Stimulated activated CD8-positive, alpha-beta memory T cell treated with anti-CD3 and anti-CD28 coated beads, Interleukin-7, amount 100 ng/mL, for 4 hours (primary cell): ENCODE measurements around the gene NME4.
"Not testable (repeated sequence)": the region's sequence is repeated elsewhere in the genome, so short reads cannot be mapped to it uniquely, and the experiment has no call there.

Experiments used
- DNase-seq, 2 donors: peaks; one replicate each; pipeline ENCODE4 v3.0.0-alpha.2; 2020; ENCODE audit warnings: low read depth in 2 of 2

Gene NME4

DNA sequence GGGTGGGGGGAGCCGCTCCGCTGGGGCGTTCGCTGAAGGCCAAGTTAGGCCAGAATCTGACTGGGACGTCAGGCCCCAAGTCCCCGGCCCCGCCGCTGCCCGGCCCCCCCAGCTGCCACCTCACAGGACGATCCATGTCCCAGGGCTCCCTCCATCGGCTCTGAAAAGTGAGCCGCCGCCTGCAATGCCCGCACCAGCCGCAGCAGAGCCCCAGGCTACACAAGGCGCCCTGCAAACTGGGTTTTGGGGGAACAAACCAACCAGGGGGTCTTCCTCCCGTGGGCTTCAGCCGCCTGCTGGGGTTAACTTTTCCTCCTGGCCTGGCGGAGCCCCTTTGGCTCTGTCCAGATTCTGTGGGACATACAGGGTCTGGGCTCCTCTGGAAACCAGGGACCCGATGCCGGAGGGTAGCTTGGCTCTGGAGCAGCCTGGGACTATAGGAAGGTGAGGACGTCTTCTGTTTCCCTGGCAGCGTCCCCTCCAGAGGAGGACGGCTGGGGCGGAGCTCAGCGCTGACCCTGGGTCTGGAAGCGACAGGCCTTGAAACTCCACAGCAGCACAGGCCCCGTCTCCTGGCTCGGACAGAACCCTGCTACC, 835 bp downstream of the NME4 start:
- DNase-seq, result no peak

DNA sequence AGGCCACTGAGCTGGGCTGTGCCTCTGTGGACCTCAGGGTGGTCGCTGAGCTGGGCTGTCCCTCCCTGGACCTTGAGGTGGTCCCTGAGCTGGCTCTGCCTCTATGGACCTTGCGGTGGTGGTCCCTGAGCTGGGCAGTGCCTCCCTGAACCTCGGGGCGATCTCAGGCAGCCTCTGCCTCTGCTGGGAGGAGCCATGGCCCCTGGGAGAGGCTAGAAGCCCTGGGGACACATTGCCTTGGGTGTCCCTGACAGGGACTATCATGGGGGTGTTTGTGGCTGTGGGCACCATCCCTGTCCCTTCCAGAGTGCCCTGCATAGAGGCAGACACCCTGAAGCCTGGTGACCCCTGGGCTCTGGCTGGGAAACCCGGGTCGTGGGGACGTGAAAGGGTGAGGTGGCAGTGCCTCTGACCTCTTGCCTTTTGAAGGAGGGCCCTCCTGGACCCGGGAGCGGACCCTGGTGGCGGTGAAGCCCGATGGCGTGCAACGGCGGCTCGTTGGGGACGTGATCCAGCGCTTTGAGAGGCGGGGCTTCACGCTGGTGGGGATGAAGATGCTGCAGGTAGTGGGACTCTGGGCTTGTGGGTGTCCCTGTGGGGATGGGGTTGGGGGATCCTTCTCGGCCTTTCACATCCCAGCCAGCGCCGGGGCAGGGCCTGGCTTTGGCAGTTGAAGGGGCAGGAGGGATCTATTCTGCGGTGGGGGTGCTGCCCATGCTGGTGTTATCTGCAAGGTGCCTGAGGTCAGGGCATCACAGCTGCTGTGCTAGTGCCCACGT, 1.8 kb downstream of the NME4 start:
- DNase-seq, result no peak

DNA sequence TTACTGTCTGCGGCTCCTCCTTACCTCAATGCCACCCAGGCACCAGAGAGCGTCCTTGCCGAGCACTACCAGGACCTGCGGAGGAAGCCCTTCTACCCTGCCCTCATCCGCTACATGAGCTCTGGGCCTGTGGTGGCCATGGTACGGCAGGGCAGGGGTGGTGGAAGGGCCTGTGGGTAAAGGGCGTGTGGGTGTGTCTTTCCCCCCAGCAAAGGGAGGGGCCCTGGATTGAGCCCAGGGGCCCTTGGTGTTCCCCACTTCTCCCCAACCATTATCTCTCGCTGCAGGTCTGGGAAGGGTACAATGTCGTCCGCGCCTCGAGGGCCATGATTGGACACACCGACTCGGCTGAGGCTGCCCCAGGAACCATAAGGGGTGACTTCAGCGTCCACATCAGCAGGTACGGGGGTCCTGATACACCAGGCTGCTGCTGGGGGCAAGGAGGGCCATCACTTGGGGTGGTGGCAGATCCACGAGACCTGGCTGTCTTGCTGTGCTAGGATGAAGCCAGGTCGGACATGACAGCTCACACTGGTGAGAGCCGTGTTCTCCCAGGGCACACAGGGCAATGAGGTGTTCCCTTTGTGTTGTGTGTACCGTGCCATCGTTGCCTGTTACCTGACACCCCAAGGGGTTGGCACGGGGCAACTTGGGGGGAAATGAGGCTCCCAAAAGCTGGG, 2.5 kb downstream of the NME4 start:
- no peak for DNase-seq

DNA sequence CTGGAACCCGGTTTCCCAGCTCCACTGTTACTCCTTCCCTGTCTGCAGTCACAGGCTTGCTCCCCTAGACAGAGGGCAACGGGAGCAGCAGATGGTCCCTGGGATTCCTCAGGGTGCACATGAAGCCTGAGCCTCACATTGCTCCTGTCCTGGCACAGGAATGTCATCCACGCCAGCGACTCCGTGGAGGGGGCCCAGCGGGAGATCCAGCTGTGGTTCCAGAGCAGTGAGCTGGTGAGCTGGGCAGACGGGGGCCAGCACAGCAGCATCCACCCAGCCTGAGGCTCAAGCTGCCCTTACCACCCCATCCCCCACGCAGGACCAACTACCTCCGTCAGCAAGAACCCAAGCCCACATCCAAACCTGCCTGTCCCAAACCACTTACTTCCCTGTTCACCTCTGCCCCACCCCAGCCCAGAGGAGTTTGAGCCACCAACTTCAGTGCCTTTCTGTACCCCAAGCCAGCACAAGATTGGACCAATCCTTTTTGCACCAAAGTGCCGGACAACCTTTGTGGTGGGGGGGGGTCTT, 3.1 kb downstream of the NME4 start:
- no peak for DNase-seq

DNA sequence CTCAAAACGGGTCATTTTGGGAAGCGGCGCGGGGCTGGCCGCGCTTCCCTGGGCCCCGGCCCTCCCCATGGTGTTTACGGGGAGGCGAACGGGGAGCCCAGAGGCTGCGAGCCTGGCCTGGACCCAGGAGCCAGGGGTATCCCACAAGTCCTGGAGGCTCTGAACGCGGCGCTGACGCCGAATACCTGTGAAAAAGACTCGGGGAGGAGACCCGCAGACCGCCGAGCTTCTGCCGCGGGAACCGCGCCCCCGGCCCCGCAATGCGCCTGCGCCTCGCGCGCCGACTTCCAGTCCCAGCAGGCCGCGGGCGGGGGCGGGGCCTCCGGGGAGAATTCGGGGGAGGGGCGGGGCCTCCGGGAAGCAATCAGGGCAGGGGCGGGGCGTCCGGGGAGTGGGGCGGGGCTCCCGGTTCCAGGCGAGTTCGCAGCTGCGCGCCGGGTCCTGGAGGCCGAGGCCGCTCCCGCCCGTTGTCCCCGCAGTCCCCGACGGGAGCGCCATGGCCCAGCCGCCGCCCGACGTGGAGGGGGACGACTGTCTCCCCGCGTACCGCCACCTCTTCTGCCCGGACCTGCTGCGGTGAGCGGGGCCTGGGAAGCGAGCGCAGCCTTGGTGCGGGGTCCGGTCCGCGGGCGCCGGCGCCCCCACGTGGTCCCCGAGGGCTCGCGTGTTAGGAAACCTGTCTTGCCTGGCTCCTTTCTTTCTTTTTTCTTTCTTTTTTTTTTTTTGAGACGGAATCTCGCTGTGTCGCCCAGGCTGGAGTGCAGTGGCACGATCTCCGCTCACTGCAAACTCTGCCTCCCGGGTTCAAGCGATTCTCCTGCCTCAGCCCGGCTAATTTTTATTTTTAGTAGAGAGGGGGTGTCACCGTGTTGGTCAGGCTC, 4.7 kb downstream of the NME4 start, which contains the start of gene DECR2:
DECR2 (plus strand) TSS at position 418 of the 881 bp plus-strand sequence; CDS start at position 497, 79 bp downstream.
- DNase-seq, result peak; percentile 95 to 98

DNA sequence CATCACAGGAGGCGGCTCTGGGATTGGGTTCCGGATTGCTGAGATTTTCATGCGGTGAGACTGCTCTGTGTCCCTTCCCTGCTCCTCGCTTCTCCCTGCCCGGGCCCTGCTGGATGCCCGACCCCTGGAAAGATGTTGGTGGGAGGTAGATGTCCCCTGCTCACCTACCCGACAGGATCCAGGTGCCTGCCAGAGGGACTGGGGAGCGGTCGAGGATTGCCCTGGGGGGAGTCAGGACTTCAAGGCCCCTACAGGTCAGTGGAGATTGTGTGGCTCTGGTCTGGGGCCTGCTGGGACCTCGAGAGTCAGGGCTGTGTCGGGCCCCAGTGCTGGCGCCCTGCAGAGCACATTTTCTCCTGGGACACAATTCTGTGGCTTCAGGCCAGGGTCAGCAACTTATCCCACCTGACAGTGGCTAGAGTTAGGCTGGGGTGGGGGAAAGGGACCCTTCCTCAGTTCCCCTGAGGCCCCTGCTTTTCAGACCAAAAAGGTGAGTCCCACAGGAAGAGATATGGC, 8.0 kb downstream of the NME4 start:
- DNase-seq, result no peak

DNA sequence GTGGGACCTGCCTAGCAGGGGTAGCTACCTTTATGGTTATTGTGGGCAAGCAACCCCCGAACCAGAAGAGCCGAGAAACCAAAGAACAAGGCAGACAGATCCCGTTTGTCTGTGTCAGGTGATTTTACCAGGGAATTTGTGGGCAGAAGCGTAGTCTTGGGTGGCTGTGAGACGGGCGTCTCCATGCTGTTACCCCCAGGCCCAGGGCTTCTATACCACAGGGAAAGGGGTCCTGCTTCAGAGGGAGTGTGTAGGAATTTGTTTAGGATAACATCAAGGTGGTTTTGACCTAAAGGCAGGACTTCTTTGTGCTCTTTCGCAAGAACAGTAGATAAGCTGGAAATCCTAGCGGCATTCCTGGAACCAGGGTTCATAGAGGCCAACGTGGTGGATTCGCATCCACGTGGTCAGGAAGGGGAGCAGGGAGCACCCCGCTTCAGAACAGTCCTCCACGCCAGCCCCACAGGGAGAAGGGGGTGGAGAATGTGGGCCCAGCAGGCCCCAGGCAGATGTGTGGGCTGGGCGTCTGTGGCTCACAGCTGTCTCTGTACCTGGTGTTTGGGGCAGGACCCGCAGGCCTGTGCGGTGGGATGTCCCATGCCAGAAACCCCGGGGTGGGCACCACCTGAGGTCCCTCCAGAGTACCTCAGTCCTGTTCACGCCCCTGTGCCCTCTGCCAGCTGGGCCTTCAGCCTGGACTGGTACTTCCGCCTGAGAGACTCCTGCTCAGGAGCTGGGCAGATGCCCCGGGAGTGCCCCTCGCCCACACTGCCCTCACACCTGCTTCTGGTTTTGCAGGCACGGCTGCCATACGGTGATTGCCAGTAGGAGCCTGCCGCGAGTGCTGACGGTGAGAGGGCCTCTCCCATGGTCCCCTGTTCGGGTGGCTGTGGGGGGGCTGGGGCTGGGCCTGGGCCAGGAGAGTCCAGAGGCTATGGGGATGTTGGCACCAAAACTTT, 8.8 kb downstream of the NME4 start:
- DNase-seq, result no peak

DNA sequence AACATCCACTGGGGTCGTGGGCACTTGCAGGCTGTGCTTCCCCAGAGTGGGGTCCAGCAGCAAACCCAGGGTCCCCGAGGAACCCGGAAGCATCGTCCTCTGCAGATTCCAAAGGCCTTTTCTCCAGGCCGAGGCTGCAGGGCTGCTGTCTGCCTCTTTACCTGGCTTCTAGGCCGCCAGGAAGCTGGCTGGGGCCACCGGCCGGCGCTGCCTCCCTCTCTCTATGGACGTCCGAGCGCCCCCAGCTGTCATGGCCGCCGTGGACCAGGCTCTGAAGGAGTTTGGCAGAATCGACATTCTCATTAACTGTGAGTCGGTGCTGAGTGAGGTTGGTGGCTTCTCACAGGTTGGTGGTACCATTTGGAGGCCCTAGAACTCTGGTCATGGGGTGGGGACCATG, 10.3 kb downstream of the NME4 start:
- no peak for DNase-seq

DNA sequence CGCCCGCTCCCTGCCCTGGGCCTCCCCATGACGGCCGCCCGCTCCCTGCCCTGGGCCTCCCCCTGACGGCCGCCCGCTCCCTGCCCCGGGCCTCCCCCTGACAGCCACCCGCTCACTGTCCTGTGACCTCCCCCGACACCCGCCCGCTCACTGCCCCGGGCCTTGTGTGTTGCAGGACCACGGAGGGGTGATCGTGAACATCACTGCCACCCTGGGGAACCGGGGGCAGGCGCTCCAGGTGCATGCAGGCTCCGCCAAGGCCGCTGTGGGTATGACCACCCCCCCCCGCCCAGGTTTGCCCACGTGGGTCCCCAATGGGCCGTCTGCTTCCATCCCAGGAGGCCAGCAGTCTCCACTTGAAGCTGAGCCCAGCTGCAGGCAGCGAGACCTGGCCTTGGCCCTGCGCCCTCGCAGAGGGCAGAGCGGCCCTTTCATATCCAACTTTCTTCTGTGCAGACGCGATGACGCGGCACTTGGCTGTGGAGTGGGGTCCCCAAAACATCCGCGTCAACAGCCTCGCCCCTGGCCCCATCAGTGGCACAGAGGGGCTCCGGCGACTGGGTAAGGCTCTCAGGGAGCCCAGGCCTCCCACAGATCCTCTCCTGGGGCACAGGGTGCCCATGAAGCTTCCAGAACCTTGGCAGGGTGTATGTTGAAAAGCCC, 13.6 kb downstream of the NME4 start:
- DNase-seq, result no peak

DNA sequence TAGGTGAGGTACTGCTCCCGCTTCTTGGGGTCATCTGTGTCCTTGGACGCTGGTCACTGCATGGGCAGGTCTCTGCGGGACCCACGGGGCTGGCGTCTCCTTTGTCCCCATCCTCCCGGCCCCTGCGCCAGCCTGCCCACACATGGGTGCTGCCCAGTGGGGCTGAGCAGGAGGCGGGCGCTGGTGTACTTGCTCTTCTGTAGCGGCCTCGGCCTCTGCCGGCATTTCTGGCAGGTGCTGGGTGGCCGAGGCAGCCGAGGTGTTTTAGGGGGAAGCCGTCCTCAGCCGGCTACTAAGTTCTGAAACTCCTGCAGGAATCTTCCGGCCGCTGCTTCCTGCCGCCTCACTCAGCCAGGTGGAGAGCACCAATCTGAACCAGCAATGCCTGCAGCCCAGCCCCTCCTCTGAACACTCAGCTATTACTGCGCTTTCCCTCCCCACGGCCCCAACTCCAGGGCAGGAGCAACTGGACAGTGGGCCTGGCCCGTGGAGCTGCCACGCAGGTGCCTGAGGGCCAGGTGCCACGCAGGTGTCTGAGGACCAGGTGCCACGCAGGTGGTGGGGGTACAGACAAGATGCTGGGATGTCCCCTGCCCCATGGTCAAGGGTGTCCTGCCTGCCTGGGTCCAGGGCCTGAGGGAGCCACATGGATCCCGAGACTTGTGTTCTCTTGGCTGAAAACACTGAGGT, 14.7 kb downstream of the NME4 start:
- no peak for DNase-seq

DNA sequence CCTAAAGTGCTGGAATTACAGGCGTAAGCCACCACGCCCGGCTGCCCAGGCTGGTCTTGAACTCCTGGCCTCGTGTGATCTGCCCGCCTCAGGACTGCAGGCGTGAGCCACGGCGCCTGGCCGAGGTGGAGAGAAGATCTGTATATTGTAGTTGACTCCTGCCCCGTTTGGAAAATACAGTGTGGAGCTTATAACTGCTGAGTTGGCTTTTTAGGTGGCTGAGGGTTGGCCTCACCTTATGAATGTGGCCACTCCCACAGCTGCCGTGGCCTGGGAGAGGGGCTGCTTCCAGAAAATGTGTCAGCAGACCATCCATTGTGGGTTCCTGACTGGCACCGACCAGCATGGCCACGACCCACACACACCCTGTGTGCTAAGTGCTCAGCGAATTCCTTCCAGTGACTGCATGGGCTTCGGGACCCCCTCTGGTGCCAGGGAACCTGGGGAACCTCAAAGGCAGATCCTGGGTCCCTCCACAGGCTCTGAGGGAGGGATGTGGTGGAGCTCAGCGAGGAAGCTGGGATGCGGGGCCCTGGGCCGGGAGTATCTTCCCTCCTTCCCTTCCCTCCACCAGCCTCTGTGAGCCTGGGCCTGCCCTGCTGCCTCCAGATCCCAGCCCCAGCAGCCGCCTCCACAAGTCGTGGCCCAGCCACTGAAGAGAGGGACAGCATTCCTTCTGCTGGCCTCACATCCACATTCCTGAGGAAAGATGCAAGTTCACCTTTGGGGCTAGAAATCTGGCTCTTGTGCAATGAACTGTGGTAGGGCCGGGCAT, 17.6 kb downstream of the NME4 start:
- no peak for DNase-seq

DNA sequence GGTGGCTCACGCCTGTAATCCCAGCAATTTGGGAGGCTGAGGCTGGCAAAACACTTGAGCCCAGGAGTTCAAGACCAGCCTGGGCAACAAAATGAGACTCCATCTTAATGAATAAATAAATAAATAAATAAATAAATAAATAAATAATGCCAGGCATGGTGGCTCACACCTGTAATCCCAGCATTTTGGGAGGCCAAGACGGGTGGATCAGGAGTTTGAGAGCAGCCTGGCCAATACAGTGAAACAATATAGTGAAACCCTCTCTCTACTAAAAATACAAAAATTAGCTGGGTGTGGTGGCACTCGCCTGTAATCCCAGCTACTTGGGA, 18.1 kb downstream of the NME4 start:
- not testable (repeated sequence) for DNase-seq

DNA sequence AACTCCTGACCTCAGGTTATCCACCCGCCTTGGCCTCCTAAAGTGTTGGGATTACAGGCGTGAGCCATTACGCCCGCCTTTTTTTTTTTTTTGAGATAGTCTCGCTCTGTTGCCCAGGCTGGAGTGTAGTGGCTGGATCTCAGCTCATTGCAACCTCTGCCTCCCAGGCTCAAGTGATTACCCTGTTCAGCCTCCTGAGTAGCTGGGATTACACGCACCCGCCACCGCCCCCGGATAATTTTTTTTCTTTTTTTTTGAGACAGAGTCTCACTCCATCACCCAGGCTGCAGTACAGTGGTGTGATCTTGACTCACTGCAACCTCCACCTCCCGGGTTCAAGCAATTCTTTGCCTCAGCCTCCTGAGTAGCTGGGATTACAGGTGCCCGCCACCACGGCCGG, 25.2 kb downstream of the NME4 start:
- DNase-seq, result not testable (repeated sequence)

DNA sequence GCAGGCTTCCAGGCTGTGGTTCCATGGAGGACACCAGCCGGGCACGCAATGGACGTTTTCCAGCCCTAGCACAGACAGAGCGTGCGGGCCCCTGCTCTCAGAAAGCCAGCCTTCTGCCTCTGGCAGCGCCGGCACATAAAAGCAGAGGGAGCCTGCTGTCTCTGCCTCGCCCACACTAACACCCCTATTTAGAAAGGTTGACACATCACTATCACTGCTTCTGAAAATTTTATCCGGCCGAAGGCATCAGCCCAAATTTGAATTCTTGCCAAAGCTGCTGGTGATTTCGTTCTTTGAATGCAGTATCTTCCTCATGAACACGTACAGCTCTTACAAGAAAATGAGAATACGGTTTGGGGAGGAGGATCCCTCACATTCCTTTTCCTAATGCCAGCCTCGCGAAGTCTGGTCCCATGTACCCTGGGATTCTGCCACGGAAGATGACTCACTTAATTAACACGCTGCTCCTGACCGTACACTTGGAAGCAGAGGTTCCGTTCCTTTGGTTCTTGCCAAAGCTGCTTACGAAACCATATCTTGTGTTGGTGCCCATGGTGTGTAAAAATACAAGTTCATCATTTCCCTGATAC, 27.1 kb downstream of the NME4 start:
- DNase-seq, result no peak

DNA sequence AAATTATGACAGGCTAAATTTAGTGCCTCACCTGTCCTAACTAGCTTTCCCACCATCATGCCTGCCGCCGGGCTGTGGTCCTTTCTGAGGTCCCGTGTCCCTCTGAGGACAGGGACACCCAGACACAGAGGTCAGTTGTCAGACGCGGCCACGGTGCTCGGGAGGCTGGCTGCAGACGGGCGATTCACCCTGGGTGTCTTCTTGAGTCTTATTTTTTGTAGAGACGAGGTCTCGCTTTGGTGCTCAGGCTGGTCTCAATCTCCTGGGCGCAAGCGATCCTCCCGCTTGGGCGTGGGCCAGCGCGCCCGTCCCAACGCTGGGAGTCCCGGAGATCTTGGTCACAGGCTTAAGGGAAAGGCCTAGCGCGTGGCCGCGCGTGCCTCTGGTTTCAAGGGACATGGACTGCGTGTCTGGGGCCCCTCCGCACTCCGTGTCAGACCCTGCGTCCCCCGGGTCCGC, 27.7 kb downstream of the NME4 start:
- no peak for DNase-seq

DNA sequence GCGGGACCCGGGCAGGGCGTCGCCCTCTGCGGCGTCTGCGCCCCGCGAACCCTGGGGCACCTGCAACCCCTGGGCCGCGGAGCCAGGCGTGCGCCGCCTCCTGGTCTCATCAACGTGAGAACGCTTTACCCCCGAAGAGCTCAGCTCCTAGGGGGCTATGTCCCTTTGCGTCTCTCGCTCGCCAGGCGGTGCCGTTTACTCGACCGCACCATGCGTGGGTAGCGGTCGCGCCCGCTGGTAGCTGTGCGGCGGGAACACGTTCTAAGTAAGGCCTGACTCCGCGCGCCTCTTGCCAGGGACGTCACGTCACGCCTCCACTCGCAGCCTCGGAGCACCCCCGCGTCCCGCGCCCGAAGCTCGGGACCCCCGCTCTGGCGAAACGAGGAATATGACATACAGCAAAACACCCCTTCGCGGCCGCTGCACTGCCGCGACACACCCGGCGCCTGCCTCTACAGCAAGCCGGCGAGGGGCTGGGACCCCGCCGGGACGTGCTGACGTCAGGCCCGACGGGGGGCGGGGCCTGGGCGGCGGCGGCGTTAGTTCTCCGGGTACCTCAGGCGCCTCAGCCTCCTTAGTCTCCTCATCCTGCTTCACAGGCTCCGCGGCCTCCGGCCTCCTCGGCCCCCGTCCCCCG, 28.2 kb downstream of the NME4 start, which contains the start of gene RAB11FIP3:
RAB11FIP3 (plus strand) TSS at position 568 of the 637 bp plus-strand sequence. CDS start 358 bp downstream, outside the sequence.
- peak; percentile 58 to 83 for DNase-seq

DNA sequence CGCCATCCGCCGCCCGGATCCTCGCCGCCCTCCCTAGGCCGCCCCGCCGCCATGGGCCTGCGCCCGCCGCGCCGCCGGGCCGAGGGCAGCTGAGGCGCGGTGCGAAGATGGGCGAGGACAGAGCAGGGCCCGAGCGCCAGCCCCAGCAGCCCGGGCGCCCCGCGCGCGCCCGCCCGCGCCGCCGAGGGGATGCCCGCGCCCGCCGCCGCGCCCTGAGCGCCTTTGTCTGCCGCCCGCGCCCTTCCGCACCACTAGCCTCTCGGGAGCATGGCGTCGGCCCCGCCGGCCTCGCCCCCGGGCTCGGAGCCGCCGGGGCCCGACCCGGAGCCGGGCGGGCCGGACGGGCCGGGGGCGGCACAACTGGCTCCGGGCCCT, 28.7 kb downstream of the NME4 start:
- DNase-seq, result no peak
